ENCODE data around the gene CYTH1.

Gene CYTH1

DNA sequence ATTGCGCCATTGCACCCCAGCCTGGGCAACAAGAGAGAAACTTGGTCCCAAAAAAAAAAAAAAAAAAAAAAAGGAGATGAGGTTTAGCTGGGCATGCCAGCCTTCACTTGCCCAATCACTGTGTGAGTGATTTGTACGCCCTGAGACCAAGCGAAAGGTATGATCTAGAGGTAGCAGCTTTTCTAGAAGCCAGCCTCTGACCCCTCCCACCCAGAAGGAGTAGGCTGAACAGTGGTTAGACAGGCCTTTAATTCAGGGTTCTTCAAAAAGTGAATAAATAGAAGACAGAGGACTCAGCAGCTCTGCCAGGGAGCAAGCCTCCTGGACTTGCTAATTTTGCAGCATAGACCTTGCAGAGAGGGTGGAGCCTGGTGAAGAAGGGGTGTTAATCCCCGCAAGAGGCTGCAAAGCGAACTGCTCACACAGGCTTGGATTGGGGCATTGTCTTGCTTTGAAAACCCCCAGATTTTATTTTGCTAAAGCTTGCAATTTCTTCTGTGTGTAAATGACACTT, 7.1 kb upstream of the CYTH1 start:
- TF ChIP-seq, protein P1, sequence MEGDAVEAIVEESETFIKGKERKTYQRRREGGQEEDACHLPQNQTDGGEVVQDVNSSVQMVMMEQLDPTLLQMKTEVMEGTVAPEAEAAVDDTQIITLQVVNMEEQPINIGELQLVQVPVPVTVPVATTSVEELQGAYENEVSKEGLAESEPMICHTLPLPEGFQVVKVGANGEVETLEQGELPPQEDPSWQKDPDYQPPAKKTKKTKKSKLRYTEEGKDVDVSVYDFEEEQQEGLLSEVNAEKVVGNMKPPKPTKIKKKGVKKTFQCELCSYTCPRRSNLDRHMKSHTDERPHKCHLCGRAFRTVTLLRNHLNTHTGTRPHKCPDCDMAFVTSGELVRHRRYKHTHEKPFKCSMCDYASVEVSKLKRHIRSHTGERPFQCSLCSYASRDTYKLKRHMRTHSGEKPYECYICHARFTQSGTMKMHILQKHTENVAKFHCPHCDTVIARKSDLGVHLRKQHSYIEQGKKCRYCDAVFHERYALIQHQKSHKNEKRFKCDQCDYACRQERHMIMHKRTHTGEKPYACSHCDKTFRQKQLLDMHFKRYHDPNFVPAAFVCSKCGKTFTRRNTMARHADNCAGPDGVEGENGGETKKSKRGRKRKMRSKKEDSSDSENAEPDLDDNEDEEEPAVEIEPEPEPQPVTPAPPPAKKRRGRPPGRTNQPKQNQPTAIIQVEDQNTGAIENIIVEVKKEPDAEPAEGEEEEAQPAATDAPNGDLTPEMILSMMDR (IDR thresholded peaks at IDR 0.05; ENCODE audit: insufficient read depth, missing control alignments) = no peak
- no peak for FAIRE-seq
- DNase-seq (ENCODE audit: insufficient read length, low spot score) = no peak

DNA sequence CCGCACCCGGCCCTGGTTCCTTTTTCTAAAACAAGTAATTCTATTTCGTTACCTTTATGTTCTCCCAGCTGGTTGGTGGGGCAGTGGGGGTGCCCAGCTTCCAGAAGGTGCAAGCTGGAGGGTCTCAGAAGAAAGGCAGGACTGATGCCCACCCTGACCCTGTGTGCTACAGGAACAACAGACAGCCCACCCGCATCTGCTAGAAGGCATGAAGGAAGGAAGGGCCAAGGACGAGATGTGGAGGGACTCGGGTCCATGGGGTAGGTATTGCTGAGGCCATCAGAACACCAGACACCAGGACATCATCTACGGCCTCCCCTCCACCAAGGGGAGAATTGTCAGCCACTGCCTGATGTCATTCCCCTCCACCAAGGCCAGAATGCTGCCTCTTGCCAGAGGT, 6.4 kb upstream of the CYTH1 start:
- TF ChIP-seq, protein P1 (IDR thresholded peaks at IDR 0.05; ENCODE audit: insufficient read depth, missing control alignments) = no peak
- no peak for DNase-seq (ENCODE audit: insufficient read length, low spot score)
- FAIRE-seq = no peak

DNA sequence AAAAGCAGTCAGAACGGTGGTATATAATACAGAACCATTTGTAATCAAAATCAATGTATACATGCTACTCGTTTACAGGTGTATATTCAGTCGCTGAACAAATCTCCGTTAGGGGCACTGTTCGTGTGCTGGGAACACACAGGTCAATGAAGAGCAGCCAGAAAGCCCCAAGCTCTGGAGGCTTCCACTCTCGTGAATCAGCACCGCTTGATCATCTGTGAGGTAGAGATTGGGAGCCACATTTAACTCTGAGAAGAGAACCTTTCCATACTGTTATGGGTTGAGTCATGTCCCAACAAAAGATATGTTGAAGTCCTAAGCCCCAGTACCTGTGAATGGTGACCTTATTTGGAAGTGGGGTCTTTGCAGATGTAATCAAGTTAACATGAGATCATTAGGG, 5.4 kb upstream of the CYTH1 start:
- no peak for DNase-seq (ENCODE audit: insufficient read length, low spot score)
- no peak for FAIRE-seq
- TF ChIP-seq, protein P1 (IDR thresholded peaks at IDR 0.05; ENCODE audit: insufficient read depth, missing control alignments) = no peak

DNA sequence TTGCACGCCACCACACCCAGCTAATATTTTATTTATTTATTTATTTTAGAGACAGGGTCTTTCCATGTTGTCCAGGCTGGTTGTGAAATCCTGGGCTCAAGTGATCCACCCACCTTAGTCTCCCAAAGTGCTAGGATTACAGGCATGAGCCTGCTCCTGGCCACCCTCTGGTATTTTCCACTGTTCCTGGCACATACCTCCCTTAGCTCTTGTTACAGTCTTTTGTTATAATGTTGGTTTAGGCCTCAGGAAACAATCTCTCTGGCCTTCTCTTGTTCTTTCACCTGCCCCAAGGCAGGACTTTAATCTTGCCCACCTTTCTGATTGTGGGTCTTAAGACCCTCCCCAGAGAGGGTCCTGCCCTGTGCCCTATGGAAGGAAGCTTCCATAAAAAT, 3.6 kb upstream of the CYTH1 start:
- DNase-seq (ENCODE audit: insufficient read length, low spot score) (no peak), FAIRE-seq (no peak)
- TF ChIP-seq, protein P1 (IDR thresholded peaks at IDR 0.05; ENCODE audit: insufficient read depth, missing control alignments) = no peak

DNA sequence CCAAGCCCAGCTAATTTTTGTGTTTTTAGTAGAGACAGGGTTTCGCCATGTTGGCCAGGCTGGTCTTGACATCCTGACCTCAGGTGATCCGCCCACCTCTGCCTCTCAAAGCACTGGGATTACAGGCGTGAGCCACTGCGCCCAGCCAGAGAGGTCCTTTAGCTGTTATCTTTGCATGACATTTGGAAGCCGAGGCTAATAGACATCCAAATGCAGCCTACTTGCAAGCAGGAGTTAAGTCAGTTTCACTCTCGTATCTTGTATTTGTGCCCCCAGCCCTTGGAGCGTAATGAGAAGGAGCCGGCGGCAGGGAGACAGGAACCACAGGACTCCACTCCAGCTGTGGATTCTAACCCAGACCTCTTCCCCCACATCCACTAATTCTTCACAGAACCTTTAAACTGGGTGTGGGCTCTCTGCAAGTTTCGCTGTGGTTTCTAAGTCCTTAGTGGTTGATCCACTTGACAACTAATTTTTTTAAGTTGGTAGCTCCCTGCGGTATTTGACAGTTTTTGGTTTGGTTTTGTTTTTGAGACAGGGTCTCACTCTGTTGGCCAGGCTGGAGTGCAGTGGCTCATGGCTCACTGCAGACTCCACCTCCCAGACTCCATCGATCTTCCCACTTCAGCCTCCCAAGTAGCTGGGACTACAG, 3.1 kb upstream of the CYTH1 start:
- FAIRE-seq (no peak), DNase-seq (ENCODE audit: insufficient read length, low spot score) (no peak)
- TF ChIP-seq, protein P1 (IDR thresholded peaks at IDR 0.05; ENCODE audit: insufficient read depth, missing control alignments) = no peak

DNA sequence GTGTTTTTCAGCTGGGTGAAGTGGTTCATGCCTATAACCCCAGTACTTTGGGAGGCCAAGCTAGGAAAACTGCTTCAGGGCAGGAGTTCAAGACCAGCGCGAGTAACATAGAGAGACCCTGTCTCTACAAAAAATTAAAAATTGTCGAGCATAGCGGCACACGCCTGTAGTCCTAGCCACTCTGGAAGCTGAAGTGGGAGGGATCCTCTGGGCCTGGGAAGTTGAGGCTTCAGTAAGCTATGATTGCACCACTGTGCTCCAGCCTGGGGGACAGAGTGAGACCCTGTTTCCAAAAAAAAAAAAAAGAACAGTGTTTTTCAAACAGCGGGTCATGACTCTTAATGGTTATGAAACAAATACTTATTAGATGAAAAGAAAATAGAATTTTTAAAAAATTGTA, 2.3 kb upstream of the CYTH1 start:
- FAIRE-seq (no peak), DNase-seq (ENCODE audit: insufficient read length, low spot score) (no peak)
- TF ChIP-seq, protein P1 (IDR thresholded peaks at IDR 0.05; ENCODE audit: insufficient read depth, missing control alignments) = no peak

DNA sequence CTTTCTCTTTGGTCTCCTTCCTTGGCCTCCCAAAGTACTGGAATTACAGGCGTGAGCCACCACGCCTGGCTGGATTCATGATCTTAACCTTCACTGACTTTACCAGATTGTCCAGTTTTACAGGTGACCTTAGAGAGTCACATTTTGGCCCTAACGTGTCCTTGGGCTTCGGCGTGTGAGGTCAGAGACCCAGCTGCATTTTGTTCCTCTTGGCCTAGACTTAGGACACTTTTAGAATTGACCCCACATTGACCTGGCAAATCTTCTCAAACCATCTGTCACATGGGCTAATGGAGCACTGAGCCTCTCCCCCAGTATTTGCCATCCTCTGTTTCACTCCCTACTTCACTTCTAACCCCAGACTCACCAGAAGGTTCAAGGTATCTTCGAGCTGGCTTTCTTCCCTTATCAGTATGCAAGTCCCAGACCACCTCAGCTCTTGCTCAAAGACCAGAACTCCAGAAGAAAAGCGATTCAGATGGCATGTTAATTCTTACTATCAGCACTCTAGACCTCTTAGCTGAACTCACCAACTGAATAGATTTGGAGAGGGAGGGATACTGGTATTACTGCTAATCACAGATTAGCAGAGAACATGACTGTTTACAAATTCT, 1.7 kb upstream of the CYTH1 start:
- DNase-seq (ENCODE audit: insufficient read length, low spot score) (no peak), FAIRE-seq (peak; percentile 89)
- TF ChIP-seq, protein P1 (IDR thresholded peaks at IDR 0.05; ENCODE audit: insufficient read depth, missing control alignments) = no peak

All from D721Med (cell line).